ENCODE data around the gene KDM1B. TPM values are rescaled to one million over a fixed set of nuclear protein-coding genes. Genes with fewer than 3 reads are reported as not detected.
A peak's percentile ranks its signal among the peaks of the same experiment; 100 is the strongest.
"Not testable (repeated sequence)": the region's sequence is repeated elsewhere in the genome, so short reads cannot be mapped to it uniquely, and the experiment has no call there.

The KDM1B gene
- total RNA-seq, 2 experiments from 2014 or later, result 14.4 to 15.2 TPM

DNA sequence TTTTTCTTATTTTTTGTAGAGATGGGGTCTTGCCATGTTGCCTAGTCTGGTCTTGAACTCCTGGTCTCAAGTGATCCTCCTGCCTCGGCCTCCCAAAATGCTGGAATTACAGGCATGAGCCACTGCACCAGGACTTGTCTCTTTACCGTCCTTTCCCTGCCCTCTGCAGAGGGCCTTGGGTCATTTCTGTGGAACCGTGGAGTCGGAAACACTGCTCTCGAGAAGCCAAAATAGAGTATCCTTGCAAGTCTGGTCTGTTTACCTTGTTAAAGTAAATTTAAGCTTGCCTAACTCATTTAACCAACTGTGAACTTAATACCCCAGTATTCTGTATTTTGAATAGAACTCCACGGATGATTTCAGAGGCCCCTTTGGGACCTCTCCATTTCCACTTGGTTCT lies 51.4 kb downstream of the KDM1B start:
- intact Hi-C loops (cut with micrococcal nuclease), result no loop called here
- H3K9me3 Mint-ChIP-seq, result no peaks in the 10 kb centered on the region
- no peaks in the 10 kb centered on the region for H3K27me3 Mint-ChIP-seq (ENCODE audit: low read depth)
- peaks cover 14% of the 10 kb centered on the region for H3K36me3 Mint-ChIP-seq (ENCODE audit: low read depth)
- no peak for DNase-seq
- CTCF ChIA-PET, result no interaction called here
- H3K4me1 Mint-ChIP-seq (ENCODE audit: low read depth), result peaks cover 5% of the 10 kb centered on the region
- H3K27ac Mint-ChIP-seq, result no peak overlapping the region
- no peak overlapping the region for H3K4me3 Mint-ChIP-seq

- intact Hi-C loops (cut with micrococcal nuclease), result no loop called here
- no peak for DNase-seq
- no peaks in the 10 kb centered on the region for H3K27me3 Mint-ChIP-seq (ENCODE audit: low read depth)
- H3K27ac Mint-ChIP-seq, result no peak overlapping the region
- no peak overlapping the region for H3K4me3 Mint-ChIP-seq
- CTCF ChIA-PET, result no interaction called here
- H3K36me3 Mint-ChIP-seq (ENCODE audit: low read depth), result peaks cover 11% of the 10 kb centered on the region
- H3K9me3 Mint-ChIP-seq, result no peaks in the 10 kb centered on the region
- peaks cover 5% of the 10 kb centered on the region for H3K4me1 Mint-ChIP-seq (ENCODE audit: low read depth)
These were observed 52.2 kb downstream of the KDM1B start for GRCh38 chr6:18207438-18207837.

DNA sequence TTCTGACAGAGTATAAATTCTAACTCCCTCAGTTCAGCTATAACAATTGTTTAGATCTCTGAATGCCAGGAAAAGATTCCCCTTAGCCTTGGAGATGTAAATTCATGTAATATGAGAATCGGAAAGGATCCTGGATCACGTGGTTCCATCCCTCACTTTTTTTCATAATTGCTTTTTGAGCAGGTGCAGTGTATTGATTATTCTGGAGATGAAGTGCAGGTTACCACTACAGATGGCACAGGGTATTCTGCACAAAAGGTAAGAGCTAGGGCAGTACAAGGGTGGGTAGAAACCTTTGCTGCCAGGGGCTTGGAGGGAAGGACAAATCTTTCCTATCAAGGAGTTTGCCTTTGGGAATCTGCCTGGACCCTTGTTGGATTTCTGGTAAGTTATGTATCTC lies 52.7 kb downstream of the KDM1B start:
- no peaks in the 10 kb centered on the region for H3K27me3 Mint-ChIP-seq (ENCODE audit: low read depth)
- H3K9me3 Mint-ChIP-seq, result no peaks in the 10 kb centered on the region
- CTCF ChIA-PET, result no interaction called here
- H3K36me3 Mint-ChIP-seq (ENCODE audit: low read depth), result peaks cover 12% of the 10 kb centered on the region
- H3K4me1 Mint-ChIP-seq (ENCODE audit: low read depth), result peaks cover 5% of the 10 kb centered on the region
- H3K27ac Mint-ChIP-seq, result no peak overlapping the region
- H3K4me3 Mint-ChIP-seq, result no peak overlapping the region
- intact Hi-C loops (cut with micrococcal nuclease), result no loop called here
- DNase-seq, result no peak

DNA sequence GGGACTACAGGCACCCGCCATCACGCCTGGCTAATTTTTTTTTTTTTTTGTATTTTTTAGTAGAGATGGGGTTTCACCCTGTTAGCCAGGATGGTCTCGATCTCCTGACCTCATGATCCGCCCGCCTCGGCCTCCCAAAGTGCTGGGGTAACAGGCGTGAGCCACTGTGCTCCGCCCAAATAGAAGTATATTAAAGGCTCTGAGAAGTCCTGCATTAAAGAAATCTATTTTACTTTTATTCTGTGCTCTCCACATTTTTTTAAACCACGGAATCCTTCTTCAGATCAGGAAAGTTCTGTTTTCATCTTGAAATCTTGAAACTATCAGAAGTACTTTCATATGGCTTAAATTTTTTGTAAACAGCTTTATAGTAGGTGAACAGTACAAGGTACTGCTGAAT lies 53.6 kb downstream of the KDM1B start:
- CTCF ChIA-PET; H3K27ac Mint-ChIP-seq; DNase-seq; H3K4me1 Mint-ChIP-seq (ENCODE audit: low read depth); H3K27me3 Mint-ChIP-seq (ENCODE audit: low read depth); H3K4me3 Mint-ChIP-seq; H3K9me3 Mint-ChIP-seq; intact Hi-C loops (cut with micrococcal nuclease): not testable (repeated sequence)
- H3K36me3 Mint-ChIP-seq (ENCODE audit: low read depth), result peaks cover 13% of the 10 kb centered on the region

DNA sequence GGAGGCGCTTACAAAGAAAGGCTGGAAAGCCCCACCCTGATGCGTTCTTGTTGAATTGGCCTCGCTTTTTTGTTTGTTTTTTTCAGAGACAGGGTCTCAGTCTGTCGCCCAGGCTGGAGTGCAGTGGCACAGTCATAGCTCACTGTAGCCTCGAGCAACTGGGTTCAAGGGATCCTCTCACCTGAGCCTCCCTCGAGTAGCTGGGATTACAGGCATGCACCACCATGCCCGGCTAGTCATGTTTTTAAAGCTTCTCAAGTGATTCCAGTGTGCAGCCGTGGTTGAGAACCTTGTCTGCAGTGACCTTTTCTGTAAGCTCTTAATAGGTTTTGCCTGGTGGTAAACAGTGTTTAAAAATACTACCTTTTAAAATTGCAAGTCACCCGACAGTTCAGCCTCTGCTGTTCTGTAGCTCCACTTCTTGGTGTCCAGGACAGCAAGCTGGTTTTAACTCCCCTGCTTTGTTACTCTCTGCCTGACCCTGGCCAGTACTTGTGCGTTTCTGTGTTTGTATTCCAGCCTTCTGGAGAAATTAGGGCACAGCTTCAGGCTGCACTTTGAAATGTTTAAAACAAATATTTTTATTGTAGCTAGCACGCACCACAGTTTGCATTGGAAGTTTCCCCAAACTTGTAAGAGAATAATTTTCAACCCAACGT lies 54.4 kb downstream of the KDM1B start:
- CTCF ChIA-PET, result no interaction called here
- peaks cover 13% of the 10 kb centered on the region for H3K36me3 Mint-ChIP-seq (ENCODE audit: low read depth)
- peaks cover 10% of the 10 kb centered on the region for H3K4me1 Mint-ChIP-seq (ENCODE audit: low read depth)
- no peak overlapping the region for H3K4me3 Mint-ChIP-seq
- H3K27ac Mint-ChIP-seq, result no peak overlapping the region
- intact Hi-C loops (cut with micrococcal nuclease), result no loop called here
- no peaks in the 10 kb centered on the region for H3K27me3 Mint-ChIP-seq (ENCODE audit: low read depth)
- no peaks in the 10 kb centered on the region for H3K9me3 Mint-ChIP-seq
- DNase-seq, result no peak

DNA sequence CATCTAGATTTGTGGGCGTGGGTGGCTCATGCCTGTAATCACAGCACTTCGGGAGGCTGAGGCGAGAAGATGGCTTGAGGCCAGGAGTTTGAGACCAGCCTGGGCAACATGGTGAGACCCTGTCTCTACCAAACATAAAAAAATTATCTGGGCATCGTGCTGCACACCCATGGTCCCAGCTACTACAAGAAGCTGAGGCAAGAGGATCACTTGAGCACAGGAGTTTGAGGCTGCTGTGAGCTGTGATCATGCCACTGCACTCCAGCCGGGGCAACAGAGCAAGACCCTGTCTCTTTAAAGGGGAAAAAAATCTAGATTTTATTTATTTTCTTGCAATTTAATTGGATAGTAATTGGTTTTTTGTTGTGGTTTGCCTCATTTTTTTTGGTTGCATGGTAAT lies 55.5 kb downstream of the KDM1B start:
- Mint-ChIP-seq H3K4me3 (no peak overlapping the region), H3K27ac (no peak overlapping the region), H3K36me3 (ENCODE audit: low read depth) (peaks cover 15% of the 10 kb centered on the region), H3K9me3 (no peaks in the 10 kb centered on the region), H3K27me3 (ENCODE audit: low read depth) (no peaks in the 10 kb centered on the region), H3K4me1 (ENCODE audit: low read depth) (peaks cover 10% of the 10 kb centered on the region)
- CTCF ChIA-PET, result no interaction called here
- intact Hi-C loops (cut with micrococcal nuclease), result no loop called here
- DNase-seq, result no peak

DNA sequence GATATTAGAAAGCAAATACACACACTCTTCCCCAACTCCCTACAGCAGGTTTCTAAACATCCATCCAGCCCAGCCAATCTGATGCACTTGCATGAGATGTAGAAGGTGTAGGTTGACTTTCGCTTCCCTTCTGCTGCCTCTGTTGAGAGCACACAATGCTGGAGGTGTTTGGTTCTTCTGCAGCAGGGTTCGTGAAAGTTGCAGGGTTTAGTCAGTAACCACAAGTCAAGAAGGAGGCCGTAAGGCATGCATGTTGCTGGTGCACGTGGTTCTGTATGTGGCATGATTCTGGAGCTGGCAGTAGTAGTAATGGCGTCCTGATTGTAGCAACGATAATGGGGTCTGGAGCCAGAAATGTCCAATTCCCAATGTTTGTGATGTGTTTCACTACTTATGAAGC lies 56.1 kb downstream of the KDM1B start:
- intact Hi-C loops (cut with micrococcal nuclease), result no loop called here
- Mint-ChIP-seq H3K9me3 (no peaks in the 10 kb centered on the region), H3K4me3 (no peak overlapping the region), H3K27me3 (ENCODE audit: low read depth) (no peaks in the 10 kb centered on the region), H3K4me1 (ENCODE audit: low read depth) (peaks cover 10% of the 10 kb centered on the region), H3K36me3 (ENCODE audit: low read depth) (peaks cover 19% of the 10 kb centered on the region), H3K27ac (no peak overlapping the region)
- CTCF ChIA-PET, result no interaction called here
- peak; percentile 12 for DNase-seq

- intact Hi-C loops (cut with micrococcal nuclease), result no loop called here
- H3K27me3 Mint-ChIP-seq (ENCODE audit: low read depth), result no peaks in the 10 kb centered on the region
- H3K4me3 Mint-ChIP-seq, result no peak overlapping the region
- H3K4me1 Mint-ChIP-seq (ENCODE audit: low read depth), result peaks cover 10% of the 10 kb centered on the region
- H3K27ac Mint-ChIP-seq, result no peak overlapping the region
- DNase-seq, result no peak
- H3K36me3 Mint-ChIP-seq (ENCODE audit: low read depth), result peaks cover 24% of the 10 kb centered on the region
- no peaks in the 10 kb centered on the region for H3K9me3 Mint-ChIP-seq
- CTCF ChIA-PET, result no interaction called here
These were observed 57.0 kb downstream of the KDM1B start for GRCh38 chr6:18212231-18212630.

DNA sequence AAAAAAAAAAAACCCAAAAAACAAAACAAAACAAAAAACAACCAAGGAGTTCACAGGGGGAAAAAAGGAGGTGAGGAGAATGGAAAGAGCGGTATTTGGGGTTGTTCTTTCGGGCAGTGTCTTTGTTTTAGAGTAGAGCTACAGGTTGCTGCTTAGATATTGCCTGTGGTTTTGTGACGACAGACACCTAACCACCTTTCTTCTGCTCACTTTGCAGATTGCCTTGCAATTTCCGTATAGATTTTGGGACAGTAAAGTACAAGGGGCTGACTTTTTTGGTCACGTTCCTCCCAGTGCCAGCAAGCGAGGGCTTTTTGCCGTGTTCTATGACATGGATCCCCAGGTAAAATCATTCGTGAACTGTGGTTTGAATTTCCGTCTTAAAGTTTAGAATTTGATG lies 58.2 kb downstream of the KDM1B start:
- no peak overlapping the region for H3K27ac Mint-ChIP-seq
- no peak overlapping the region for H3K4me3 Mint-ChIP-seq
- intact Hi-C loops (cut with micrococcal nuclease), result no loop called here
- no peak for DNase-seq
- CTCF ChIA-PET, result no interaction called here
- H3K27me3 Mint-ChIP-seq (ENCODE audit: low read depth), result no peaks in the 10 kb centered on the region
- H3K9me3 Mint-ChIP-seq, result no peaks in the 10 kb centered on the region
- peaks cover 31% of the 10 kb centered on the region for H3K36me3 Mint-ChIP-seq (ENCODE audit: low read depth)
- H3K4me1 Mint-ChIP-seq (ENCODE audit: low read depth), result peaks cover 10% of the 10 kb centered on the region

DNA sequence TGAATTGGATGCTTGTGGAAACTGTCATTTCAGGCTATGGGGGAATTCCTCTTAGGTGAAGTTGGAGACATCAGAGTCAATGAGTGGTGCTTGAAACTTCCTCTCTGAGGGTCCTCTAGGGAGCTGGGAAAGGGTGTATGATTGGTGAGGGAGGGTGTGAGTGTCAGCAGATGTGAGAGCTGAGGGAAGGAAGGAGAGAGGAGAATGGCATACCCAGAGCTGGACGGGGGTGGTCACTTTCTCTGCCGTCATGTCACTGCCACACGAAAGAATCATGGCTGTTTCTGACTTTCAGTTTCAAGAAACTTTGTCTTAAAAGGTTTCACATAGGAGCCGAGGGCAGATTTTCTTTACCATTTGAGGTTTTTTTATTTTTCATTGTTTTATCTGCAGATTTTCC lies 58.8 kb downstream of the KDM1B start:
- Mint-ChIP-seq H3K36me3 (ENCODE audit: low read depth) (peaks cover 34% of the 10 kb centered on the region), H3K9me3 (no peaks in the 10 kb centered on the region), H3K4me3 (no peak overlapping the region), H3K27ac (no peak overlapping the region), H3K4me1 (ENCODE audit: low read depth) (peaks cover 10% of the 10 kb centered on the region), H3K27me3 (ENCODE audit: low read depth) (no peaks in the 10 kb centered on the region)
- intact Hi-C loops (cut with micrococcal nuclease), result no loop called here
- no peak for DNase-seq
- CTCF ChIA-PET, result no interaction called here

GRCh38 chr6:18215436-18215835 lies 60.2 kb downstream of the KDM1B start:
- Mint-ChIP-seq H3K27me3 (ENCODE audit: low read depth) (no peaks in the 10 kb centered on the region), H3K4me3 (no peak overlapping the region), H3K36me3 (ENCODE audit: low read depth) (peaks cover 39% of the 10 kb centered on the region), H3K4me1 (ENCODE audit: low read depth) (peaks cover 10% of the 10 kb centered on the region), H3K27ac (no peak overlapping the region), H3K9me3 (no peaks in the 10 kb centered on the region)
- intact Hi-C loops (cut with micrococcal nuclease), result no loop called here
- CTCF ChIA-PET, result no interaction called here
- no peak for DNase-seq

GRCh38 chr6:18216411-18216810 lies 61.2 kb downstream of the KDM1B start:
- Mint-ChIP-seq H3K27me3 (ENCODE audit: low read depth) (no peaks in the 10 kb centered on the region), H3K27ac (no peak overlapping the region), H3K9me3 (no peaks in the 10 kb centered on the region), H3K4me3 (no peak overlapping the region), H3K36me3 (ENCODE audit: low read depth) (peaks cover 45% of the 10 kb centered on the region), H3K4me1 (ENCODE audit: low read depth) (peaks cover 7% of the 10 kb centered on the region)
- intact Hi-C loops (cut with micrococcal nuclease), result no loop called here
- CTCF ChIA-PET, result no interaction called here
- DNase-seq, result no peak

GRCh38 chr6:18218233-18218632 lies 63.0 kb downstream of the KDM1B start:
- no peak overlapping the region for H3K27ac Mint-ChIP-seq

More at GRCh38 chr6:18218233-18218632, 63.0 kb downstream of the KDM1B start:
- Mint-ChIP-seq H3K9me3 (no peaks in the 10 kb centered on the region), H3K4me3 (no peak overlapping the region), H3K4me1 (ENCODE audit: low read depth) (peaks cover 5% of the 10 kb centered on the region), H3K36me3 (ENCODE audit: low read depth) (peaks cover 47% of the 10 kb centered on the region), H3K27me3 (ENCODE audit: low read depth) (no peaks in the 10 kb centered on the region)
- DNase-seq, result no peak
- CTCF ChIA-PET, result interaction anchor here (0.6 kb wide), 1 partner anchor 25 kb away, joined by 3 read pairs; no protein-coding TSS in a partner anchor
- intact Hi-C loops (cut with micrococcal nuclease), result no loop called here

All from activated naive CD4-positive, alpha-beta T cell treated with anti-CD3 and anti-CD28 coated beads for 36 hours (primary cell).